KOPT-K1 (cell line): ENCODE results near the gene SEC24C.
A peak's percentile ranks its signal among the peaks of the same experiment; 100 is the strongest.
"Not testable (repeated sequence)": the region's sequence is repeated elsewhere in the genome, so short reads cannot be mapped to it uniquely, and the experiment has no call there.

Experiments used
- H3K27ac ChIP-seq: fragments of 200-600 bp; sonication (generic); 2 replicates; pipeline ENCODE4 v1.5.1; 2016; ENCODE audit warnings: antibody characterized with exemption, mild to moderate bottlenecking, low read depth, low read length; ENCODE audit not compliant: poor library complexity, severe bottlenecking
- H3K36me3 ChIP-seq: fragments of 200-600 bp; sonication (generic); 2 replicates; pipeline ENCODE4 v1.5.1; 2017; ENCODE audit warnings: antibody characterized with exemption, mild to moderate bottlenecking, low read length, moderate library complexity; ENCODE audit not compliant: insufficient read depth
- H3K9me3 ChIP-seq: fragments of 200-600 bp; sonication (generic); 2 replicates; pipeline ENCODE4 v1.5.1; 2017; ENCODE audit warnings: antibody characterized with exemption, low read length, mild to moderate bottlenecking; ENCODE audit not compliant: insufficient read depth, poor library complexity, severe bottlenecking

SEC24C gene

GRCh38 chr10:73720561-73720960, 23.6 kb upstream of the SEC24C start:
- H3K27ac ChIP-seq, H3K9me3 ChIP-seq: not testable (repeated sequence)
- H3K36me3 ChIP-seq, result peaks cover 92% of the 10 kb centered on the region

- no peak overlapping the region for H3K27ac ChIP-seq
- H3K9me3 ChIP-seq, result no peaks in the 10 kb centered on the region
- peaks cover 80% of the 10 kb centered on the region for H3K36me3 ChIP-seq
Observed at GRCh38 chr10:73723516-73723915, 20.7 kb upstream of the SEC24C start.

- not testable (repeated sequence) for H3K9me3 ChIP-seq
- Histone ChIP-seq H3K27ac (peak overlapping the region; percentile 84), H3K36me3 (peaks cover 37% of the 10 kb centered on the region)
Observed at GRCh38 chr10:73729781-73730152, 14.4 kb upstream of the SEC24C start.

GRCh38 chr10:73730153-73730906, 13.8 kb upstream of the SEC24C start:
- Histone ChIP-seq H3K36me3 (peaks cover 32% of the 10 kb centered on the region), H3K27ac (peak overlapping the region; percentile 84), H3K9me3 (no peaks in the 10 kb centered on the region)

DNA sequence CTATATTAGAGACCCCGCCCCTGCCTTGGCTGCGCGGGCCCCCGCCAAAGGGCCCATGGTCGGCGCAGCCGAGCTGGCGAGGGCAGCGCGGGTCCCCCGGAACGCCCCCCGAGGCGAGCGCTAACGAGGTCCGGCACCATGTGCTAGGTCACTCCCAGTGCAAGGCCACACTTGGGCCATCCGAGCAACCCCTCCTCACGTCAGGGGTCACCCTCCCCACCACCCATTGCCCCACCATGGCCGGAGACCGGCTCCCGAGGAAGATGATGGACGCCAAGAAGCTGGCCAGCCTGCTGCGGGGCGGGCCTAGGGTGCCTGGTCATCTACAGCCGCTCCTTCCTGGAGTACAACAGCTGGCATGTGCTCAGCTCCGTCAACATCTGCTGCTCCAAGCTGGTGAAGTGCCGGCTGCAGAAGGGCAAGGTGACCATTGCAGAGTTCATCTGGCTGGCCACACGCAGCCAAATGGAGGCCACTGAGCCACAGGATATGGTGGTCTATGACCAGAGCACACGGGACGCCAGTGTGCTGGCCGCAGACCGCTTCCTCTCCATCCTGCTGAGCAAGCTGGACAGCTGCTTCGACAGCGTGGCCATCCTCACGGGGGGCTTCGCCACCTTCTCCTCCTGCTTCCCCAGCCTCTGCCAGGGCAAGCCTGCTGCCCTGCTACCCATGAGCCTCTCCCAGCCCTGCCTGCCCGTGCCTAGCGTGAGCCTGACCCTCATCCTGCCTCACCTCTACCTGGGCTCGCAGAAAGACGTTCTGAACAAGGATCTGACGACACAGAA, 12.4 kb upstream of the SEC24C start:
- no peak overlapping the region for H3K27ac ChIP-seq
- peaks cover 18% of the 10 kb centered on the region for H3K36me3 ChIP-seq
- H3K9me3 ChIP-seq, result no peaks in the 10 kb centered on the region

DNA sequence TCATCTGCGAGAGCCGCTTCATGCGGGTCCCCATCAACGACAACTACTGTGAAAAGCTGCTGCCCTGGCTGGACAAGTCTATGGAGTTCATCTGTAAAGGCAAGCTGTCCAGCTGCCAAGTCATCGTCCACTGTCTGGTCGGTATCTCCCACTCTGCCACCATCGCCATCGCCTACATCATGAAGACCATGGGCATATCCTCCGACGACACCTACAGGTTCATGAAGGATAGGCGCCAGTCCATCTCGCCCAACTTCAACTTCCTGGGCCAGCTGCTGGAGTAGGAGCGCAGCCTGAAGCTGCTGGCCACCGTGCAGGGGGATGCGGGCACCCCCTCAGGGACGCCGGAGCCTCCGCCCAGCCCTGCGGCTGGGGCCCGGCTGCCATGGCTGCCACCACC, 11.7 kb upstream of the SEC24C start:
- Histone ChIP-seq H3K9me3 (no peaks in the 10 kb centered on the region), H3K27ac (no peak overlapping the region), H3K36me3 (peaks cover 13% of the 10 kb centered on the region; the same call in 1 of the 2 replicates)

DNA sequence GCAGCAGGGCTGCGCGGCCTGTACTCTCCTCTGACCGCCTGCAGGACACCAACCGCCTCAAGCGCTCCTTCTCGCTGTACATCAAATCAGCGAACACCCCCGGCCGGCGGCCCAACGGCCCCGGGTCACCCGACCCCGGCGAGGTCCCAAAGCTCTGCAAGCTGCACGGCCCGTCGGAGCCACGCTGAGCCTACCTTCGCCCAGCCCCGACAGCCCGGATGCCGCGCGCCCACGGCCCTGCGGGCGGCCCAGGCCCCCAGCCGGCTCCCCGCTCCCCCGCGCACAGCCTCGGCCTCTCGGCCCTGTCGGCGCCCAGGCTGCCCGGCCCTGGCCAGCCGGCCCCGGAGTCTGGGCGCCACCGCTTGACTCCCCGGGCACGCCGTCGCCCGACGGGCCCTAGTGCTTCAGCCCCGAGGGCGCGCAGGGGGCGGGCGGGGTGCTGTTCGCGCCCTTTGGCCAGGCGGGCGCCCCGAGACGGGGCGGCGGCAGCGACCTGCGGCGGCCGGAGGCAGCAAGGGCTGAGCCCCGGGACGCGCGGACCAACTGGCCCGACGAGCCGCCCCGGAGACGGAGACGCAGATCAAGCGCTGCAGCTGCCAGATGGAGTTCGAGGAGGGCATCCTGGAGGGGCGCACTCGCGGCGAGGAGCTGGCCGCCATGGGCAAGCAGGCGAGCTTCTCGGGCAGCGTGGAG, 11.1 kb upstream of the SEC24C start:
- H3K27ac ChIP-seq, result no peak overlapping the region
- no peaks in the 10 kb centered on the region for H3K9me3 ChIP-seq
- H3K36me3 ChIP-seq, result peaks cover 13% of the 10 kb centered on the region; the same call in 1 of the 2 replicates

GRCh38 chr10:73734028-73734720, 10.0 kb upstream of the SEC24C start:
- no peaks in the 10 kb centered on the region for H3K9me3 ChIP-seq
- H3K36me3 ChIP-seq, result peaks cover 13% of the 10 kb centered on the region; the same call in 1 of the 2 replicates
- H3K27ac ChIP-seq, result no peak overlapping the region

DNA sequence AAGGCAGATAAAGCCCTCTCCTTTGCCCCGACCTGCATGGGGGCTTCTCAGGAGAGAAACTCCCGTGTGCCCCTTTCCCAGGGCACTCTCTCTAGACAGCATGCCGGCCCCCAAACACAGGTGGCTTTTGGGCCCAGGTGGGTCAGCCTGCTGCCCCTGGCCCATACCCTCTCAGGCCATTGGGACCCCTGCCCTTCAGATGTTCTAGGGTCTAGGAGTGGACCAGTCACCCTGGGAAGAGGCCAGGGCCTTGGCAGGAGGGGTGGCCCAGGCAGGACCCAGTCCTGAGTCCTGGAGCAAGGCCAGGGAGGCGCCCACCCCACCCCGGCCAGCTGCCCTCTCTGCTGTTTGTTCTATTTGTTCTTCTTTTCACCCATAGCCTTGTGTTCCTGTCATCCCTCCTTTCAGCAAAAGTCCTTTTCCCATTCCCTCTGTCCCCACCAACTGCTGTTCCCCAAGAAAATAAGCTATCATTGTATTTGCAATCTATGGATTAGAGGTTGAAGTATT, 9.3 kb upstream of the SEC24C start:
- peaks cover 13% of the 10 kb centered on the region; the same call in 1 of the 2 replicates for H3K36me3 ChIP-seq
- H3K27ac ChIP-seq, result no peak overlapping the region
- H3K9me3 ChIP-seq, result no peaks in the 10 kb centered on the region

GRCh38 chr10:73740501-73741254, 3.5 kb upstream of the SEC24C start:
- H3K9me3 ChIP-seq, H3K27ac ChIP-seq, H3K36me3 ChIP-seq: not testable (repeated sequence)

DNA sequence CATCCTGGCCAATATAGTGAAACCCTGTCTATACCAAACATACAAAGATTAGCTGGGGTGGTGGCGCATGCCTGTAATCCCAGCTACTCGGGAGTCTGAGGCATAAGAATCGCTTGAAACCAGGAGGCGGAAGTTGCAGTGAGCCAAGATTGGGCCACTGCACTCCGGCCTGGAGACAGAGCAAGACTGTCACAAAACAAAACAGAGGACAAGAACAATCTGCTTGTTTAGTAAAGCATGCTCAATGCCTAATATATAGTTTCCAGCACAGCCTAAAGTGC, 1.8 kb upstream of the SEC24C start:
- peaks cover 13% of the 10 kb centered on the region for H3K36me3 ChIP-seq
- no peaks in the 10 kb centered on the region for H3K9me3 ChIP-seq
- no peak overlapping the region for H3K27ac ChIP-seq

- H3K36me3 ChIP-seq, result peaks cover 22% of the 10 kb centered on the region
- peak overlapping the region; percentile 82 for H3K27ac ChIP-seq
- H3K9me3 ChIP-seq, result no peaks in the 10 kb centered on the region
Observed at GRCh38 chr10:73743327-73743904, 756 bp upstream of the SEC24C start.

DNA sequence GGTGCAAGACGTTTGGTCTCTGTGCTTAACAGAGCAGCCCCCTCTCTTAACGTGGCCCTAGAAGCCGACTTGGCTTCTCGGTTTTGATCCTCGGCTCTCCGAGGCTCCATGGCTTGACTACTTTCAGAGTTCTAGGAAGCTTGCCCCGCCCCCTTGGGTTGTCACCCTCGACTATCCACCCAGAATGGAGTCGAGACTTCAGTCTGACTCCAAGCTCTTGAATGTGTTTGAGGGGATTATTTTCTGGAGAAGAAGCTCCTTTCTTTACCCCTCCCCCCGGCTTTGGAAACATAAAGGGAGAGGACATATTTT, 448 bp downstream of the SEC24C start:
- peaks cover 34% of the 10 kb centered on the region for H3K36me3 ChIP-seq
- peak overlapping the region; percentile 82 for H3K27ac ChIP-seq
- no peaks in the 10 kb centered on the region for H3K9me3 ChIP-seq

DNA sequence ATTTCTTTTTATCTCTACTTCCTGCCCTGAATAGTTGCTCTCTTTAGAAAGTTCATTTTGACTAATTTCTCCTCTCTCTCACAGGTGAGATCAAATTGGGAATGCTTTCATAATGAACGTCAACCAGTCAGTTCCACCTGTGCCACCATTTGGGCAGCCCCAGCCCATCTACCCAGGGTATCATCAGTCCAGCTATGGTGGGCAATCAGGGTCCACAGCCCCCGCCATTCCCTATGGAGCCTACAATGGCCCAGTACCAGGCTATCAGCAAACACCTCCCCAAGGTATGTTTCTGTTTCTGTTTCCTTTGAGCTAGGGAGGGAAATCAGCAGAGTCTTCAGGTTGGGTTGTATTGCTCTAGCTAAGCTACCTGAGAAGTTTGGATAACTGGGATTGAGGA, 2.5 kb downstream of the SEC24C start:
- no peaks in the 10 kb centered on the region for H3K9me3 ChIP-seq
- H3K36me3 ChIP-seq, result peaks cover 55% of the 10 kb centered on the region

More for the DNA sequence above, 2.5 kb downstream of the SEC24C start:
- H3K27ac ChIP-seq, result no peak overlapping the region
